HepG2 (cell line): ENCODE data around the gene MAGI1. TPM values are rescaled to one million over a fixed set of nuclear protein-coding genes. Genes with fewer than 3 reads are reported as not detected.

ENCODE experiments used
- ATAC-seq: fragments of 200-7000 bp; cut with Tn5 transposase; 3 replicates; pipeline ENCODE4 v1.9.1; 2020; ENCODE audit warnings: mild to moderate bottlenecking, moderate library complexity
- BruUV-seq: library from RNA; stranded (reverse); fragments of 400-500 nt; replicated peaks from 2 replicates; lab custom pipeline; 2021; lab: Mats Ljungman, UMichigan
- CTCF ChIA-PET: fragments of 300-600 bp; formaldehyde crosslinking; extraction: SDS; loops from one replicate; lab custom pipeline; 2021; ENCODE audit warnings: low total read pairs, inconsistent platforms, low intra/inter-chr PET ratio; lab: Yijun Ruan, JAX
- POLR2A ChIA-PET: fragments of 350-600 bp; sonication (Branson Sonifier 250); formaldehyde crosslinking; loops from one replicate; lab custom pipeline; 2020; ENCODE audit warnings: antibody characterized with exemption, inconsistent platforms; lab: Yijun Ruan, JAX
- DNase-seq: peaks from one replicate; pipeline ENCODE4 v3.0.0-alpha.2; 2015; ENCODE audit warnings: low spot score
- FAIRE-seq: peaks from 3 replicates; lab custom pipeline; 2011; peaks lifted over from hg19 to GRCh38; lab: Jason Lieb, UNC
- H2AFZ ChIP-seq: one replicate; pipeline ENCODE4 v1.6.1; 2011; ENCODE audit warnings: low read length, inconsistent platforms
- H3K27ac ChIP-seq: fragments of 300-600 bp; 3 replicates; pipeline ENCODE4 v1.8.0; 2011; ENCODE audit warnings: mixed run types, mild to moderate bottlenecking, mixed read lengths, low read length, inconsistent platforms; ENCODE audit not compliant: insufficient read depth; ENCODE audit errors: extremely low read length
- H3K27me3 ChIP-seq, 2 experiments: fragments of 200-600 bp in 1 of 2; 2 replicates in 1 of 2; 3 replicates in 1 of 2; pipeline versions ENCODE4 v1.6.0 to v1.8.0; 2011; ENCODE audit warnings: low read length in 2 of 2, mild to moderate bottlenecking in 2 of 2, moderate library complexity in 2 of 2, inconsistent platforms in 1 of 2; ENCODE audit not compliant: insufficient read depth in 2 of 2, control insufficient read depth in 1 of 2
- H3K36me3 ChIP-seq, 2 experiments: fragments of 200-600 bp in 1 of 2; replicated peaks in 1 of 2; 2 replicates in 1 of 2; 3 replicates in 1 of 2; pipeline versions ENCODE4 v1.5.1 to v1.8.0; 2011; ENCODE audit warnings: low read length in 2 of 2, inconsistent platforms in 1 of 2; ENCODE audit not compliant: insufficient read depth in 2 of 2, control insufficient read depth in 1 of 2
- H3K4me1 ChIP-seq: 2 replicates; pipeline ENCODE4 v1.5.1; 2012; ENCODE audit warnings: low read length, inconsistent platforms; ENCODE audit not compliant: insufficient read depth
- H3K4me2 ChIP-seq: 2 replicates; pipeline ENCODE4 v1.6.0; 2011; ENCODE audit warnings: low read depth, low read length, inconsistent platforms
- H3K4me3 ChIP-seq, 3 experiments: fragments of 200-600 bp in 1 of 3; sonication (generic), shearing (Covaris generic) in 1 of 3; replicated peaks in 1 of 3; 2 replicates each; pipeline ENCODE4 v1.5.1; 2011 to 2016; ENCODE audit warnings: low read length in 3 of 3, inconsistent platforms in 2 of 3, low read depth in 2 of 3, mild to moderate bottlenecking in 2 of 3, control low read depth in 1 of 3, mixed read lengths in 1 of 3; ENCODE audit not compliant: insufficient read depth in 1 of 3
- H3K79me2 ChIP-seq: one replicate; pipeline ENCODE4 v1.6.1; 2011; ENCODE audit warnings: low read length, inconsistent platforms; ENCODE audit not compliant: insufficient read depth
- H3K9ac ChIP-seq: 2 replicates; pipeline ENCODE4 v1.6.0; 2011; ENCODE audit warnings: mild to moderate bottlenecking, low read depth, low read length, inconsistent platforms; ENCODE audit not compliant: insufficient read depth
- H3K9me3 ChIP-seq: 2 replicates; pipeline ENCODE4 v1.5.1; 2012; ENCODE audit warnings: mild to moderate bottlenecking, low read length
- H4K20me1 ChIP-seq: 2 replicates; pipeline ENCODE4 v1.6.0; 2011; ENCODE audit warnings: inconsistent platforms, mild to moderate bottlenecking, low read length, moderate library complexity; ENCODE audit not compliant: insufficient read depth
- GATA4 ChIP-seq: sonication (generic); IDR thresholded peaks from 2 replicates; pipeline ENCODE4 v1.6.1; 2016; ENCODE audit warnings: antibody characterized with exemption, low read depth, borderline replicate concordance
- MTF2 ChIP-seq: sonication (generic); formaldehyde crosslinking; IDR thresholded peaks from 2 replicates; pipeline ENCODE4 v1.5.0; 2020; ENCODE audit warnings: missing genetic modification reagents, borderline replicate concordance
- ZNF180 ChIP-seq: sonication (generic); formaldehyde crosslinking; IDR thresholded peaks from 2 replicates; pipeline ENCODE4 v1.4.0; 2020; ENCODE audit warnings: low read depth, missing genetic modification reagents, borderline replicate concordance
- ZSCAN22 ChIP-seq: sonication (generic); formaldehyde crosslinking; IDR thresholded peaks from 2 replicates; pipeline ENCODE4 v1.4.0; 2020; ENCODE audit warnings: mild to moderate bottlenecking, missing genetic modification reagents
- WGBS: methylation state at CpG from one replicate; pipeline ENCODE4 v1.1.6; 2017; ENCODE audit warnings: low lambda C conversion rate; 5-methylcytosine and 5-hydroxymethylcytosine counted together
- in situ Hi-C: cut with HindIII; loops from 2 replicates; pipeline ENCODE4 v1.10.0; 2017; ENCODE audit warnings: low pct_unique_long_range_greater_than_20kb; ENCODE audit not compliant: extremely low pct_ligation_motif_present
- intact Hi-C: fragments of 100-400 bp; cut with micrococcal nuclease; formaldehyde crosslinking; loops from one replicate; pipeline ENCODE4 v1.10.0; 2022; ENCODE audit not compliant: unreplicated experiment
- polyA plus RNA-seq, 8 experiments: library from polyadenylated mRNA; depleted of rRNA in 3 of 8; stranded (reverse) in 7 of 8; unstranded in 1 of 8; fragments of >200 nt; fragmentation: Illumina TruSeq in 4 of 8; extraction: Trizol in 4 of 8; gene quantifications; 2 replicates each; pipeline versions ENCODE4 v1.2.1 to v1.2.3, GENCODE V29; 2011 to 2016; ENCODE audit warnings: low read depth in 4 of 8, missing spikeins in 1 of 8, mixed read lengths in 1 of 8; ENCODE audit not compliant: insufficient read depth in 1 of 8
- total RNA-seq, 5 experiments: library from RNA; depleted of rRNA; stranded (reverse); fragments of >200 nt; fragmentation: Illumina TruSeq; extraction: Trizol; gene quantifications; 2 replicates each; pipeline ENCODE4 v1.2.3, GENCODE V29; 2016; ENCODE audit warnings: low read depth in 1 of 5
- TF ChIP-seq, protein P1 (sequence below): IDR thresholded peaks from 2 replicates; pipeline ENCODE4 v1.6.1; 2016; ENCODE audit warnings: low read depth, borderline replicate concordance
- TF ChIP-seq, protein P2 (sequence below): sonication (generic); formaldehyde crosslinking; IDR thresholded peaks from 2 replicates; pipeline ENCODE4 v1.4.0; 2020; ENCODE audit warnings: missing genetic modification reagents

The MAGI1 gene
- total and polyA plus RNA-seq, 2 of the 13 experiments (the other 11 are each of a cell fraction or from before 2014, with no cell fraction given) = 22.2 to 26.0 TPM

DNA sequence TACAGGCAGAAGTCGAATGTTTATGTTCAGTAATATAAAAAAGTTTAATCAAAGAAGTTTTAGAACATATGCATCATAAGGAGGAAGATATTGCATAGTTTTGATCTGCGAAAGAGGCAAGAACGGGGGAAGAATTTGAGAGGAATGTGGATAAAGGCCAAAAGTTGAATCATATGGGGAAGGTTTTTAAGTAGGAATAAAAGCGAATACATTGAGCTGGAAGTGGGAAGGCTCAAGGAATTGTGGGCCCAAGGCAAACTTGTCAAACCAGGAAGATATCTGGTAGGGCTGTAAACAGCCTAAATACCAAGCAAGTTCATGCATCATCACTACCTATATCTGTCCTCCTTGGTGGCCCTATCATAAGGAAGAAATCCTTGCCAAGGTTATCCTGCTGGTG is 186.9 kb downstream of the MAGI1 start:
- no peaks in the 10 kb centered on the region; a peak in 1 of 5 replicates for H3K36me3 ChIP-seq
- ATAC-seq (no peak), FAIRE-seq (no peak), DNase-seq (no peak)
- in situ Hi-C loops (no loop called here), intact Hi-C loops (no loop called here)
- H3K4me2 ChIP-seq = no peak overlapping the region
- no peak overlapping the region for H2AFZ ChIP-seq
- no peaks in the 10 kb centered on the region for H3K9me3 ChIP-seq
- TF ChIP-seq MTF2 (CRISPR knock-in tag) (no peak), ZNF180 (no peak)
- TF ChIP-seq, protein P1, sequence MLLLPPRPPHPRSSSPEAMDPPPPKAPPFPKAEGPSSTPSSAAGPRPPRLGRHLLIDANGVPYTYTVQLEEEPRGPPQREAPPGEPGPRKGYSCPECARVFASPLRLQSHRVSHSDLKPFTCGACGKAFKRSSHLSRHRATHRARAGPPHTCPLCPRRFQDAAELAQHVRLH (CRISPR knock-in tag) = no peak
- H3K9ac ChIP-seq = no peak overlapping the region
- no TSS peak for BruUV-seq
- CTCF ChIA-PET = no interaction called here
- POLR2A ChIA-PET = no interaction called here
- peaks cover 26% of the 10 kb centered on the region for H3K4me1 ChIP-seq
- no peaks in the 10 kb centered on the region for H3K27me3 ChIP-seq
- 94% methylated on average over 4 of the region's 4 CpGs for WGBS
- peaks cover 26% of the 10 kb centered on the region for H4K20me1 ChIP-seq
- H3K27ac ChIP-seq = no peak overlapping the region
- no peak overlapping the region for H3K4me3 ChIP-seq
- H3K79me2 ChIP-seq = peaks cover 48% of the 10 kb centered on the region

DNA sequence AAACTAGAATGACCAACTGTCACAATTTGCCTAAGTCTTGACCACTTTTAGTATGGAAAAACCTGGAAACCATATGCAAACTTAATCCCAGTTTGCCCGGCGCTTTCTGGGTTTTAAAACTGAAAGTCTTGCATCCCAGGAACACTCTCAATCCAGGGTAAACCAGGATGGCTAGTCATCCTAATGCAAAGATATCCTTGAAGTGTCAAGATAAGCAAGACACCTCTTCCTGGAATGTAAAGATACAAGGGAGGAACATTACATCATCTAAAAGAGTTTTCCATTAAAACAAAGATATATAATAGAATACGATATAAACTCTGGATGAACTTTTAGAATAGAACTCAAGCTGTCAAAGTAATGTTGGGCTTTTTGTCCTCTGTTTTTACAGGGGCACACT is 188.5 kb downstream of the MAGI1 start:
- in situ Hi-C loops = no loop called here
- ATAC-seq (no peak), FAIRE-seq (no peak), DNase-seq (no peak)
- no peaks in the 10 kb centered on the region; a peak in 1 of 5 replicates for H3K36me3 ChIP-seq
- no peak overlapping the region for H3K27ac ChIP-seq
- no peaks in the 10 kb centered on the region for H3K9me3 ChIP-seq
- H3K4me1 ChIP-seq = peaks cover 12% of the 10 kb centered on the region
- H4K20me1 ChIP-seq = peaks cover 24% of the 10 kb centered on the region
- no peak for TF ChIP-seq GATA4
- no peak for TF ChIP-seq ZSCAN22 (CRISPR knock-in tag)
- TF ChIP-seq, protein P2, sequence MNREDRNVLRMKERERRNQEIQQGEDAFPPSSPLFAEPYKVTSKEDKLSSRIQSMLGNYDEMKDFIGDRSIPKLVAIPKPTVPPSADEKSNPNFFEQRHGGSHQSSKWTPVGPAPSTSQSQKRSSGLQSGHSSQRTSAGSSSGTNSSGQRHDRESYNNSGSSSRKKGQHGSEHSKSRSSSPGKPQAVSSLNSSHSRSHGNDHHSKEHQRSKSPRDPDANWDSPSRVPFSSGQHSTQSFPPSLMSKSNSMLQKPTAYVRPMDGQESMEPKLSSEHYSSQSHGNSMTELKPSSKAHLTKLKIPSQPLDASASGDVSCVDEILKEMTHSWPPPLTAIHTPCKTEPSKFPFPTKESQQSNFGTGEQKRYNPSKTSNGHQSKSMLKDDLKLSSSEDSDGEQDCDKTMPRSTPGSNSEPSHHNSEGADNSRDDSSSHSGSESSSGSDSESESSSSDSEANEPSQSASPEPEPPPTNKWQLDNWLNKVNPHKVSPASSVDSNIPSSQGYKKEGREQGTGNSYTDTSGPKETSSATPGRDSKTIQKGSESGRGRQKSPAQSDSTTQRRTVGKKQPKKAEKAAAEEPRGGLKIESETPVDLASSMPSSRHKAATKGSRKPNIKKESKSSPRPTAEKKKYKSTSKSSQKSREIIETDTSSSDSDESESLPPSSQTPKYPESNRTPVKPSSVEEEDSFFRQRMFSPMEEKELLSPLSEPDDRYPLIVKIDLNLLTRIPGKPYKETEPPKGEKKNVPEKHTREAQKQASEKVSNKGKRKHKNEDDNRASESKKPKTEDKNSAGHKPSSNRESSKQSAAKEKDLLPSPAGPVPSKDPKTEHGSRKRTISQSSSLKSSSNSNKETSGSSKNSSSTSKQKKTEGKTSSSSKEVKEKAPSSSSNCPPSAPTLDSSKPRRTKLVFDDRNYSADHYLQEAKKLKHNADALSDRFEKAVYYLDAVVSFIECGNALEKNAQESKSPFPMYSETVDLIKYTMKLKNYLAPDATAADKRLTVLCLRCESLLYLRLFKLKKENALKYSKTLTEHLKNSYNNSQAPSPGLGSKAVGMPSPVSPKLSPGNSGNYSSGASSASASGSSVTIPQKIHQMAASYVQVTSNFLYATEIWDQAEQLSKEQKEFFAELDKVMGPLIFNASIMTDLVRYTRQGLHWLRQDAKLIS (CRISPR knock-in tag) = no peak
- H3K4me3 ChIP-seq = no peak overlapping the region
- CTCF ChIA-PET = no interaction called here
- intact Hi-C loops = no loop called here
- H3K9ac ChIP-seq = no peak overlapping the region
- H3K4me2 ChIP-seq = no peak overlapping the region
- no peak overlapping the region for H2AFZ ChIP-seq
- POLR2A ChIA-PET = no interaction called here
- WGBS = 98% methylated on average over 3 of the region's 3 CpGs
- no peaks in the 10 kb centered on the region for H3K27me3 ChIP-seq
- peaks cover 42% of the 10 kb centered on the region for H3K79me2 ChIP-seq
- BruUV-seq = no TSS peak
